Activated CD4-positive, alpha-beta T cell treated with anti-CD3 and anti-CD28 coated beads for 36 hours (primary cell): ENCODE measurements around the gene ST6GALNAC3. TPM values are rescaled to one million over a fixed set of nuclear protein-coding genes. Genes with fewer than 3 reads are reported as not detected.
"Not testable (repeated sequence)": the region's sequence is repeated elsewhere in the genome, so short reads cannot be mapped to it uniquely, and the experiment has no call there.

Source experiments
- ATAC-seq: fragments of 200-7000 bp; cut with Tn5 transposase; one replicate; pipeline ENCODE4 v1.10.0; 2021; ENCODE audit warnings: mild to moderate bottlenecking, moderate library complexity
- CTCF ChIA-PET: fragments of 350-600 bp; sonication (Branson Sonifier 250); formaldehyde crosslinking; loops from one replicate; lab custom pipeline; 2021; ENCODE audit warnings: antibody characterized with exemption; lab: Charles Lee
- POLR2A ChIA-PET: fragments of 350-600 bp; sonication (Branson Sonifier 250); formaldehyde crosslinking; loops from one replicate; lab custom pipeline; 2021; ENCODE audit warnings: antibody characterized with exemption, inconsistent platforms; lab: Charles Lee
- DNase-seq: peaks from one replicate; pipeline ENCODE4 v3.0.0-alpha.2; 2020
- H3K27ac Mint-ChIP-seq: one replicate; pipeline ENCODE4 v1.8.0; 2021; ENCODE audit warnings: mixed read lengths
- H3K27me3 Mint-ChIP-seq: one replicate; pipeline ENCODE4 v1.8.0; 2021; ENCODE audit warnings: mixed read lengths
- H3K36me3 Mint-ChIP-seq: one replicate; pipeline ENCODE4 v1.8.0; 2021; ENCODE audit warnings: low read depth, mixed read lengths
- H3K4me1 Mint-ChIP-seq: one replicate; pipeline ENCODE4 v1.8.0; 2021; ENCODE audit warnings: mixed read lengths
- H3K4me3 Mint-ChIP-seq: one replicate; pipeline ENCODE4 v1.8.0; 2021; ENCODE audit warnings: mild to moderate bottlenecking, moderate library complexity, mixed read lengths
- H3K9me3 Mint-ChIP-seq: one replicate; pipeline ENCODE4 v1.8.0; 2021; ENCODE audit warnings: low read depth, mixed read lengths
- intact Hi-C, 2 experiments: fragments of 100-400 bp; cut with DNase I in 1 of 2; cut with micrococcal nuclease in 1 of 2; formaldehyde crosslinking; loops; one replicate each; pipeline versions ENCODE4 v1.14.2 to v1.15.1; 2022 to 2024; cut with DNase I, micrococcal nuclease
- total RNA-seq, 2 experiments: library from RNA; stranded (reverse); gene quantifications; one replicate each; pipeline ENCODE4 v1.2.3, GENCODE V29; 2021

ST6GALNAC3 gene
- total RNA-seq, 2 experiments from 2014 or later = 0.73 to 1.1 TPM

DNA sequence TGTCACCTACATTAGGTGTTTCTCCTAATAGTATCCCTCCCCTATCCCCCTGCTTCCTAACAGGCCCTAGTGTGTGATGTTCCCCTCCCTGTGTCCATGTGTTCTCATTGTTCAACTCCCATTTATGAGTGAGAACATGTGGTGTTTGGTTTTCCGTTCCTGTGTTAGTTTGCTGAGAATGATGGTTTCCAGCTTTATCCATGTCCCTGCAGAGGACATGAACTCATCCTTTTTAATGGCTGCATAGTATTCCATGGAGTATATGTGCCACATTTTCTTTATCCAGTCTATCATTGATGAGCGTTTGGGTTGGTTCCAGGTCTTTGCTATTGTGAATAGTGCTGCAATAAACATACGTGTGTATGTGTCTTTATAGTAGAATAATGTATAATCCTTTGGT is 267.3 kb downstream of the ST6GALNAC3 start:
- intact Hi-C loops, H3K4me3 Mint-ChIP-seq, POLR2A ChIA-PET, H3K9me3 Mint-ChIP-seq, H3K27ac Mint-ChIP-seq, H3K27me3 Mint-ChIP-seq, H3K36me3 Mint-ChIP-seq, CTCF ChIA-PET, ATAC-seq, DNase-seq: not testable (repeated sequence)
- peaks cover 10% of the 10 kb centered on the region for H3K4me1 Mint-ChIP-seq

DNA sequence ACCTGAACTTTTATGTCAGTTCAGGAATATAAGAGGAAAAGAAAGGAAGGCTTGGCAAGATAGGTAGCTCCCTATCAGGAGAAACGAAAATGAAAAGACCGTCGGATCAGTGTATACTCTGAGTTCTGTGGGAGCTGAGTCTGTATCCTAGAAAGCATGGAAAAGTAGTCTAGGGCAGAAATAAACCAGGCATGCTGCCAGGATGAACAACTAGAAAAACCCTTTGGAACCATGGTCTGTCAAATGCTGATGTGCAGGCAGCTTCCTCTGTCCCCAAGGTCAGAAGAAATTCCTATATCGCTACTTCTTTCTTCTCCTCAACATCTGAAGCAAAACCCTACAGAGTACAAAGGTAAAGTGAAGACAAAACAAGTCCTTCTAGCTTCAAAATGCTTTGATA is 268.8 kb downstream of the ST6GALNAC3 start:
- ChIA-PET CTCF (interaction anchor here (0.8 kb wide), 2 partner anchors 17 to 349 kb away, joined by 3 read pairs; no protein-coding TSS in a partner anchor), POLR2A (no interaction called here)
- Mint-ChIP-seq H3K4me1 (peaks cover 10% of the 10 kb centered on the region), H3K4me3 (no peak overlapping the region), H3K36me3 (no peaks in the 10 kb centered on the region), H3K27me3 (no peaks in the 10 kb centered on the region), H3K9me3 (peaks cover 3% of the 10 kb centered on the region), H3K27ac (no peak overlapping the region)
- ATAC-seq (no peak), DNase-seq (no peak)
- intact Hi-C loops = no loop called here

DNA sequence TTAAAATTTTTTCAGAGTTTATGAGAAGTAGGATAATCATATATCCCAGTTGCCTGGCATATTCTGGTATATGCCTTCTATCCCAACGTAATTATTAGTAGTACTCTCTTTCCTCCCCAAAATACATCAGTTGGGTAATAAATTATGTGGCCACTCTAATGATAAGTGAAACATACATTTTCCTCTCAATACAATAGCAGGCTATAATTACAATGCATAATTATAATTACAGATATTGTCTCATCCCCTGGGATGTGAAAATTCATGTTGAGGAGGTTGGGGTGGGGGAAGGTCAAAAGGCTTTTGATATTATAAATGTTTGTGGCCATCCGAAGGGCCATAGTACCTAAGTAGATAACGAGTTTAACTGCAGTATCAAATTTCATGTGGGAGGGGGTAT is 277.1 kb downstream of the ST6GALNAC3 start:
- intact Hi-C loops = no loop called here
- CTCF ChIA-PET = no interaction called here
- POLR2A ChIA-PET = no interaction called here
- DNase-seq (no peak), ATAC-seq (no peak)
- no peaks in the 10 kb centered on the region for H3K4me1 Mint-ChIP-seq
- H3K27ac Mint-ChIP-seq = no peak overlapping the region
- no peak overlapping the region for H3K4me3 Mint-ChIP-seq
- H3K27me3 Mint-ChIP-seq = no peaks in the 10 kb centered on the region
- no peaks in the 10 kb centered on the region for H3K36me3 Mint-ChIP-seq
- H3K9me3 Mint-ChIP-seq = no peaks in the 10 kb centered on the region

DNA sequence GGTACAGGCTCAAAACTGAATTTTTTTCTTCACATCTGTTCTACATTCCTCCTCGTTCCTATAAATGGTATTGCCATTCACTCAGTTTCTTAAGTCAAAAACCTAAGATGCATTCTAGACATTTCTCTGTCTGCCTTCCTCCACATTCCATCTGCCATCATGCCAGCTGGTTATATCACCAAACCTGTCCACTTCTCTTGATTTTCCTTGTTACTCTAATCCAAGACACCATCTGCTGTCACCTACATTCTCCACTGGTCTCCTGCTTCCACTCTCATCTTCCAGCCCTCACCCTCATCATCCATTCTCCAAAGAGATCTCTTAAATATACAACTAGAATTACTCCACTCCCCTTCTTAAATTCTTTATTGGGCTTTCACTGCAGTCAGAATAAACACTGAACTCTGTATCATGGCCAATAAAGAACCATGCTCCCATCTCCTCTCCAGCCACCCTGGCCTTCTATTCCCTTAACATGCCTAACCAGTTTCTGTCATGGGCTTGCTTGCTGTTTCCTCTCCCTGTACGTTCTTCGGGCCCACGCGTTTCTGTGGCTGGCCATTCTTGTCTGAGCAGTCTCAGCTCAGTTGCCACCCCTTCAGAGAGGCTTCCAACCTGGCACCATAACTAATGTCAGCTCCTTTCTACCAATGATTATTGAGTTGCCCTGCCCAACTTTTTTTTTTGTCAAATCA is 278.3 kb downstream of the ST6GALNAC3 start:
- POLR2A ChIA-PET = no interaction called here
- intact Hi-C loops = no loop called here
- H3K4me1 Mint-ChIP-seq = no peaks in the 10 kb centered on the region

DNA sequence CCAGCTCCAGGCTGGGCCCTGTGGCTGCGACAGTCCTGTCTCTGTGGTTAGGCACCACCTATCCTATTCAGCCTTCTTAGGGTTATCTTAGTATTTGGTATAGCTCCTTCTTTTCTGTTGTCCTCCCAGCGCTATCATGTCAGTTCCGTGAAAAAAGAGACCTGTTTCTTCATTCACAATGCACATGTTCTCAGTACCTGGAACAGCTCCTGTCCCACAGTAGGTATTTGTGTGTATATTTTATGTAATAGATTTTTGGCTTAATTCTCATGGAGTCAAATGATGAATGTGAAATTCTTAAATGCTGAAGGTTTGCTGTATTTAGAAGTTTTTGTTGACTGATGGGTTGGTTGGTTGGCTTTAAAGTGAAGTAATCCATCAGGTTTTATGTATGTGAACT is 279.7 kb downstream of the ST6GALNAC3 start:
- H3K36me3 Mint-ChIP-seq = no peaks in the 10 kb centered on the region
- POLR2A ChIA-PET = no interaction called here
- no peaks in the 10 kb centered on the region for H3K9me3 Mint-ChIP-seq
- H3K4me1 Mint-ChIP-seq = no peaks in the 10 kb centered on the region
- H3K27ac Mint-ChIP-seq = no peak overlapping the region
- CTCF ChIA-PET = no interaction called here
- H3K27me3 Mint-ChIP-seq = no peaks in the 10 kb centered on the region
- DNase-seq (no peak), ATAC-seq (no peak)
- intact Hi-C loops = no loop called here
- H3K4me3 Mint-ChIP-seq = no peak overlapping the region

More for the DNA sequence above, 278.3 kb downstream of the ST6GALNAC3 start:
- Mint-ChIP-seq H3K9me3 (no peaks in the 10 kb centered on the region), H3K27ac (no peak overlapping the region), H3K27me3 (no peaks in the 10 kb centered on the region), H3K36me3 (no peaks in the 10 kb centered on the region), H3K4me3 (no peak overlapping the region)
- CTCF ChIA-PET = no interaction called here
- no peak for DNase-seq
- ATAC-seq = no peak

DNA sequence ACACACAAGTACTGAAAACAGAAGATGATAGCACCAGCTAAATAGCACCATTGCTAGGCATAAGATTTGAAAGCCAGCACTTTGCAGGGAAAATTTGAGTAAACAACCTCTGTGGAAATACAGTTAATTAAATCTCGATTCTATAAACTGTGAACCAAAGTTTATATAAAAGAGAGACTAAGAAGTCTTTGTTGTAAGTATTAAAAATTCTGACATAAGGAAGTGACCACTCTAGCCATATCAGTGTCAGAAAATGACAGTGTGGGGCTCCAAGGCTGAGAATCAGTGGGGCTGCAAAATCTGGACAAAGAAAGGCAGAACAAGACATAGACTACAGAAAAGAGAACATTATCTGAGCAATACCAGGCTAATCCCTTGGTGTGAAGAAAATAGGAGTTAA is 292.2 kb downstream of the ST6GALNAC3 start:
- Mint-ChIP-seq H3K9me3 (no peaks in the 10 kb centered on the region), H3K27ac (no peak overlapping the region), H3K4me1 (no peaks in the 10 kb centered on the region), H3K27me3 (no peaks in the 10 kb centered on the region), H3K4me3 (no peak overlapping the region), H3K36me3 (no peaks in the 10 kb centered on the region)
- DNase-seq (no peak), ATAC-seq (no peak)
- intact Hi-C loops = no loop called here
- ChIA-PET POLR2A (no interaction called here), CTCF (no interaction called here)

DNA sequence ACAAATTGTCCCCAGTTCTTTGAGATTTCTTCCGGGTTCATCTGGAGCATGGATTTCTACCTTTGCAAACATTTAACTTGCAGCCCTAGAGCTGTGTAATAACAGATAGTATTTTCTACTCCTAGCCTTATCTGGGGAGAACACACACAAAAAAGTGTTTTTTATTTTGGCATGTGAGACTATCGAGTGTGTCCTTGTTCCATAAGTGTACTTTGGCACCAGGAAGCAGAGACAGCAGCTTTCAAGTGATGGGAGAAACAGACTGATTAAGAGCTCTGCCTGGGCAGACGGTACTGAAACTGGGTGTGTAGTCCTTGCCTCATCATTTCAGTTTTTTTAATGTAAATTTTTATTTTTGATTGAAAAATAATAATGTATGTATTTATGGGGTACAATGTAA is 297.4 kb downstream of the ST6GALNAC3 start:
- intact Hi-C loops = no loop called here
- ChIA-PET POLR2A (interaction anchor here (0.6 kb wide), 1 partner anchor 155 kb away, joined by 3 read pairs; no protein-coding TSS in a partner anchor), CTCF (no interaction called here)
- no peak overlapping the region for H3K27ac Mint-ChIP-seq
- no peaks in the 10 kb centered on the region for H3K4me1 Mint-ChIP-seq
- H3K4me3 Mint-ChIP-seq = no peak overlapping the region
- ATAC-seq = no peak
- H3K27me3 Mint-ChIP-seq = no peaks in the 10 kb centered on the region
- H3K36me3 Mint-ChIP-seq = no peaks in the 10 kb centered on the region
- no peaks in the 10 kb centered on the region for H3K9me3 Mint-ChIP-seq
- no peak for DNase-seq

DNA sequence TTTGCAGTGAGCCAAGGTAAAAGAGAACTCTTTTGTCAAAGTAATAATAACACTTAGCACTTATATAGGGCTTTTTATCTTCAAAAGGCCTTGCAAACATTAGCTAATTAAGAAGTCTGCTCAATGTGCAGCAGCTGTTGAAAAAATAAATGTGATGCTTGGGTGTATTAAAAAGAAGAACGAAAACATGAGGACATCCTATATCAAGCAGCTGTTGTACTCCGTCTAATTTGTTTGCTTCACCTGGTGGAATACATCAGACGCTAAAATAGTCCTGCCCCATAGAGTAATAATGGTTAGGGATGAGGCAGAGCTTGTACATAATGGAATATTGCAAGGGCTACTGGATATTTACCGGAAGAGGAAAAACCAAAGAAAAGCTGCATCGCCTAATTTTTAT is 299.5 kb downstream of the ST6GALNAC3 start:
- H3K4me1 Mint-ChIP-seq = no peaks in the 10 kb centered on the region
- DNase-seq (no peak), ATAC-seq (no peak)
- H3K27me3 Mint-ChIP-seq = no peaks in the 10 kb centered on the region
- H3K9me3 Mint-ChIP-seq = no peaks in the 10 kb centered on the region
- no peak overlapping the region for H3K4me3 Mint-ChIP-seq
- intact Hi-C loops = no loop called here
- H3K27ac Mint-ChIP-seq = no peak overlapping the region
- POLR2A ChIA-PET = no interaction called here
- H3K36me3 Mint-ChIP-seq = no peaks in the 10 kb centered on the region
- CTCF ChIA-PET = interaction anchor here (0.7 to 1.1 kb wide), 3 partner anchors 42 to 239 kb away, joined by 3 read pairs; no protein-coding TSS in a partner anchor

DNA sequence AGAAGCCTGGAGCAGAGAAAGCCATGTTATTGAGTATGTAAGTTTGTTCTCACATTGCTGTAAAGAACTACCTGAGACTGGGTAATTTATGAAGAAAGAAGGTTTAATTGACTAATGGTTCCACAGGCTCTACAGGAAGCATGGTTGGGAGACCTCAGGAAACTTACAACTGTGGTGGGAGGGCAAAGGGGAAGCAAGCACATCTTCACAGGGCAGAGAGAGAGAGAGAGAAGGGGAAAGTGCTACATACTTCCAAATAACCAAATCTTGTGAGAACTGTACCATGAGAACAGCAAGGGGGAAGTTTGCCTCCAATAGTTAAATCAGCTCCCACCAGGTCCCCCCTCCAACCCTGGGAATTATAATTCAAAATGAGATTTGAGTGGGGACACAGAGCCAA is 302.7 kb downstream of the ST6GALNAC3 start:
- Mint-ChIP-seq H3K36me3 (no peaks in the 10 kb centered on the region), H3K9me3 (no peaks in the 10 kb centered on the region), H3K4me1 (no peaks in the 10 kb centered on the region), H3K27me3 (no peaks in the 10 kb centered on the region), H3K4me3 (no peak overlapping the region), H3K27ac (no peak overlapping the region)
- ATAC-seq (no peak), DNase-seq (no peak)
- intact Hi-C loops = no loop called here
- ChIA-PET POLR2A (no interaction called here), CTCF (no interaction called here)

DNA sequence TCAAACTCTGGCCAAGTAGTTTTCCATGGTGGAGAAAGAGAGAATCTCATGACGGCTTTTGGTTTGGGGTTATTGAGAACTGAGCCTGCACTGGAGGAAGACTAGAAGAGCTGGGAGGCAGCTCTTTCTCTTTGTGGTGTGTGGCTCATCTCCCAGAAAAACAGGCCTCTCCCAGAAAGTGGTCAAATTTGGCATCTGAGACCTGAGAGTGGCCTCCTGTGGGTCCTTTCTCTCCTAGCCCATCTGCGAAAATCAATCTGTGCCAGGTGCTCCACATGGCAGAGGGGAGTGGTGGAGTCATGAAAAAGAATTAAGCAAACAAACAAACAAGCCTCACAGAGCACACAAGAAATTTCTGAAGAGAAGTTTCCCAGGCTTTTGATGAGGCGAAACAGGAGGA is 305.0 kb downstream of the ST6GALNAC3 start:
- intact Hi-C loops = no loop called here
- no peak overlapping the region for H3K27ac Mint-ChIP-seq

DNA sequence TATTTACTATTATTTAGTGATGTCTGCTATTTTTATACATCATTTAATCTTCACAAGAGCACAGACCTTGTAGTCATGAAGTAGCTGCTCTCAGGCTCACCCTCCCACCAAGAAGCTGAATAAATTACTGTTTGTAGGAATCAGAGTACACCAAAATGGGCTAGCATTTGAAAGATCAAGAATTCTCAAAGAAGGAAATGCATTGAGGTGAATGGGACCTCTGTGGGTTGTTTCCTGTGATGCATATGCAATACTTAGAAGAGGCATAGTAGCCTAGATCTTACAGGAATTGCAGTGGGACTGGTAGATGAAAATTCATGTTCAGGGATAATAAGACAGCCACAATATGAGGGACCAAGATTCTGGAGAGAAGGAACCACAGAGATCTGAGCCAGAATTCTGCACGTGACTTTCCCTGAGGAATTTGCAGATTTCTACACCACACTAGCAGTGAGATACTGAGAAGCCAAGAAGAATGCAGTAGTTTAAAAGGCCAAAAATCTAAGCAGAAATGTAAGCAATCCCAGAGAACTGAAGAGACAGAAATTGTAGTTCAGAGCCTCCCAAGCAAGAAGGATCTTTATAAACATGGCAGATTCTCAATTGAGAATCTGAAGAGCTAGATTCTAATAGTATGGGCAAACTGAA is 307.0 kb downstream of the ST6GALNAC3 start:
- intact Hi-C loops = no loop called here
- Mint-ChIP-seq H3K4me3 (no peak overlapping the region), H3K4me1 (no peaks in the 10 kb centered on the region), H3K27me3 (no peaks in the 10 kb centered on the region), H3K36me3 (no peaks in the 10 kb centered on the region), H3K9me3 (no peaks in the 10 kb centered on the region), H3K27ac (no peak overlapping the region)
- ATAC-seq (no peak), DNase-seq (no peak)
- CTCF ChIA-PET = no interaction called here
- POLR2A ChIA-PET = no interaction called here

More for the DNA sequence above, 305.0 kb downstream of the ST6GALNAC3 start:
- DNase-seq (no peak), ATAC-seq (no peak)
- Mint-ChIP-seq H3K9me3 (no peaks in the 10 kb centered on the region), H3K27me3 (no peaks in the 10 kb centered on the region), H3K4me1 (no peaks in the 10 kb centered on the region), H3K4me3 (no peak overlapping the region), H3K36me3 (no peaks in the 10 kb centered on the region)
- ChIA-PET POLR2A (no interaction called here), CTCF (no interaction called here)

DNA sequence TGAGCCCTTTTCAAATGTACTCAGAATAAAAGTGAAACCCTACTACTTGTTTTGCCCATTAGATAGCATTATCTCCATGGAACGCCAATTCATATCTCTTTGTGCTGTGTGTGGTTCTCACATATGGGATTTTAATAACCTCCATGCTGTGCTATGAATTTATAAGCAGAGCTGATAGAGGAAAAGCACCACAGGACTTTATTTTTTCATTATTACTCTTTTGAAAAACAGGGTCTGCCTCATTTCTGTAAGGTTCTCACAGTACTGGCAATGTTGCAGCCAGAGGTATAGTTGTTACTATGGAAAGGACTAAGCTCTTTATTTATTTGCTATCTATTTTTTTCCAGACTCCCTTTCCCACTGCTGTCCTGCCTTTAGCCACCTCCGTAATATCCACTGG is 313.7 kb downstream of the ST6GALNAC3 start:
- DNase-seq (no peak), ATAC-seq (no peak)
- H3K9me3 Mint-ChIP-seq = no peaks in the 10 kb centered on the region
- CTCF ChIA-PET = no interaction called here
- no peak overlapping the region for H3K4me3 Mint-ChIP-seq
- H3K4me1 Mint-ChIP-seq = no peaks in the 10 kb centered on the region
- POLR2A ChIA-PET = no interaction called here
- H3K36me3 Mint-ChIP-seq = no peaks in the 10 kb centered on the region
- H3K27ac Mint-ChIP-seq = no peak overlapping the region
- no peaks in the 10 kb centered on the region for H3K27me3 Mint-ChIP-seq
- intact Hi-C loops = no loop called here
